Measurements from ENCODE around the gene DMAP1. TPM values are rescaled to one million over a fixed set of nuclear protein-coding genes. Genes with fewer than 3 reads are reported as not detected.

The DMAP1 gene, protein sequence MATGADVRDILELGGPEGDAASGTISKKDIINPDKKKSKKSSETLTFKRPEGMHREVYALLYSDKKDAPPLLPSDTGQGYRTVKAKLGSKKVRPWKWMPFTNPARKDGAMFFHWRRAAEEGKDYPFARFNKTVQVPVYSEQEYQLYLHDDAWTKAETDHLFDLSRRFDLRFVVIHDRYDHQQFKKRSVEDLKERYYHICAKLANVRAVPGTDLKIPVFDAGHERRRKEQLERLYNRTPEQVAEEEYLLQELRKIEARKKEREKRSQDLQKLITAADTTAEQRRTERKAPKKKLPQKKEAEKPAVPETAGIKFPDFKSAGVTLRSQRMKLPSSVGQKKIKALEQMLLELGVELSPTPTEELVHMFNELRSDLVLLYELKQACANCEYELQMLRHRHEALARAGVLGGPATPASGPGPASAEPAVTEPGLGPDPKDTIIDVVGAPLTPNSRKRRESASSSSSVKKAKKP
- 13.7 and 19.8 TPM in 2 replicates for total RNA-seq

GRCh38 chr1:44213222-44214112, at the start of gene DMAP1:
Gene DMAP1, plus strand, starts transcription at chr1:44213471. Its CDS starts 283 bp downstream, at chr1:44213754.

Other genes with a start within 250 kb of the DMAP1 start
- gene DPH2, start 243.5 kb upstream of the DMAP1 start, total RNA-seq: 12.3 and 22.8 TPM in 2 replicates
- gene ATP6V0B, start 238.5 kb upstream of the DMAP1 start, total RNA-seq: 107 and 134 TPM in 2 replicates
- gene B4GALT2, start 234.3 kb upstream of the DMAP1 start, total RNA-seq: 116 and 142 TPM in 2 replicates
- 5.1 and 6.3 TPM in 2 replicates for gene CCDC24, start 221.9 kb upstream of the DMAP1 start, total RNA-seq
- gene SLC6A9, start 182.0 kb upstream of the DMAP1 start, total RNA-seq: 15.1 and 16.2 TPM in 2 replicates
- gene KLF17, start 94.7 kb upstream of the DMAP1 start, total RNA-seq: 0.13 TPM in 2 replicates
- not detected in 2 replicates for gene KLF18, start 71.8 kb upstream of the DMAP1 start, total RNA-seq
- gene ERI3, start 141.8 kb downstream of the DMAP1 start, total RNA-seq: 53.2 and 58.5 TPM in 2 replicates
- 64.7 and 68.3 TPM in 2 replicates for gene RNF220, start 191.8 kb downstream of the DMAP1 start, total RNA-seq

Measured in smooth muscle cell of the pulmonary artery (primary cell).